ENCODE results near the gene PUM2. TPM values are rescaled to one million over a fixed set of nuclear protein-coding genes. Genes with fewer than 3 reads are reported as not detected.
A peak's percentile ranks its signal among the peaks of the same experiment; 100 is the strongest.

The PUM2 gene
- total RNA-seq, 4 donors from 2014 or later, result 61.2 to 88.3 (median 74.8) TPM

DNA sequence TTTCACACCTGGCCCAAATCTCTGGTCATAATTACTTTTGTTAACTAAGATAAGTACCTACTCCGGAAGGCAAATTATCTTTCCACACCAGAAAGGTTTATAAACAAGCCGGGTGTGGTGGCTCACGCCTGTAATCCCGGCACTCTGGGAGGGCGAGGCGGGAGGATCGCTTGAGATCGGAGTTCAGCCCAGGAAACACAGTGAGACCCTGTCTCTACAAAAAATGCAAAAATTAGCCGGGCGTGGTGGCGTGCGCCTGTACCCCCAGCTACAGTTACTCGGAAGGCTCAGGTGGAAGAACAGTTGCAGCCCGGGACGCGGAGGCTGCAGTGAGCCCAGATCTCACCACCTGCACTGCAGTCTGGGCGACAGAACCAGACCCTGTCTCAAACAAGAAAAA is 2.1 kb downstream of the PUM2 start:
- no peak overlapping the region for H3K27ac ChIP-seq
- peaks cover 0 to 51% (median 16%) of the 10 kb centered on the region in 4 donors for H3K4me1 ChIP-seq

DNA sequence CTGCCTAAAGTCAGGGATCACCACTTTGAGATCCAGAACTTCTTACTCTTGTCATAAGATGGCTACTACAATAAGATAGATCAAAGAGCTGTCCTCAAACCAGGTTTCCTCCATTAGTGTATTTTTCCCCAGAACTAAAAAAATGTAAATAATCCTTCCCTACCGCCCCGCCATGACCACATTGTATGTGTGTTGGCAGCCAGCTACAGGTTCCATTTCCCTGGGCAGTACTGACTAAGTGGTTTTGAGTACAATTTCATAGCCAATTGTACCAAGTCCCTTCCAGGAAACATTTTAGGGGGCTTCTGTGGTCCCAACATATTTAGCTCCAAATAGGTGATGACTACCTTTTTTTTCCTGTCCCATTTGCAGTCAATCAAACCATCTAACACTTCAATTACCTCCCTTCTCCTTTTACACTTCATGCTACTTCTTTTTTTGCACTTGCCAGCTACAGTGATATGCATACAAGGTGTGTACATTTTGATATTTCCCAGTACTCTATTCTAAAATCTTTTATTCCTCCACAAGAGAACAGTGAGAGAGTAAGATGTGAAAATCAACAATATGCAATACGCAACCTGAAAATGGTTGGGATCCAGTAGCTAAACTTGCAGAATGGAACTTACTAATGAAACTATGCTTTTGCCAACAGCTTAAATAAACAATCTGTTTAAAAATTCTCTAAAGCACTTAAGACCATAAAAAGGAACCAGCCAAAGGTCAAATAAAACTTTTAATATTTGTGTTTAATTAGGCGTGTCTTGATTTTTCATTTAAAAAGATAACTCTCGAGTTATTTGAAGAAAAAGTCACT is 3.9 kb downstream of the PUM2 start:
- no peaks in the 10 kb centered on the region for H3K27me3 ChIP-seq
- DNase-seq, result no peak
- no peak for TF ChIP-seq POLR2A (IDR thresholded peaks at IDR 0.05)
- TF ChIP-seq, protein P1, sequence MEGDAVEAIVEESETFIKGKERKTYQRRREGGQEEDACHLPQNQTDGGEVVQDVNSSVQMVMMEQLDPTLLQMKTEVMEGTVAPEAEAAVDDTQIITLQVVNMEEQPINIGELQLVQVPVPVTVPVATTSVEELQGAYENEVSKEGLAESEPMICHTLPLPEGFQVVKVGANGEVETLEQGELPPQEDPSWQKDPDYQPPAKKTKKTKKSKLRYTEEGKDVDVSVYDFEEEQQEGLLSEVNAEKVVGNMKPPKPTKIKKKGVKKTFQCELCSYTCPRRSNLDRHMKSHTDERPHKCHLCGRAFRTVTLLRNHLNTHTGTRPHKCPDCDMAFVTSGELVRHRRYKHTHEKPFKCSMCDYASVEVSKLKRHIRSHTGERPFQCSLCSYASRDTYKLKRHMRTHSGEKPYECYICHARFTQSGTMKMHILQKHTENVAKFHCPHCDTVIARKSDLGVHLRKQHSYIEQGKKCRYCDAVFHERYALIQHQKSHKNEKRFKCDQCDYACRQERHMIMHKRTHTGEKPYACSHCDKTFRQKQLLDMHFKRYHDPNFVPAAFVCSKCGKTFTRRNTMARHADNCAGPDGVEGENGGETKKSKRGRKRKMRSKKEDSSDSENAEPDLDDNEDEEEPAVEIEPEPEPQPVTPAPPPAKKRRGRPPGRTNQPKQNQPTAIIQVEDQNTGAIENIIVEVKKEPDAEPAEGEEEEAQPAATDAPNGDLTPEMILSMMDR (IDR thresholded peaks at IDR 0.05), result no peak
- H3K4me3 ChIP-seq, result no peak overlapping the region
- no peaks in the 10 kb centered on the region for H3K9me3 ChIP-seq
- no peaks in the 10 kb centered on the region for H3K36me3 ChIP-seq
- no peak overlapping the region for H3K27ac ChIP-seq
- peaks cover 0 to 47% (median 12%) of the 10 kb centered on the region in 4 donors for H3K4me1 ChIP-seq

More for the DNA sequence above, 2.1 kb downstream of the PUM2 start:
- Histone ChIP-seq H3K4me3 (peak overlapping the region; percentile 9 to 97 (median 78)), H3K27me3 (no peaks in the 10 kb centered on the region), H3K36me3 (no peaks in the 10 kb centered on the region), H3K9me3 (no peaks in the 10 kb centered on the region)
- peak in 1 of 3 donors; percentile 53 for DNase-seq
- TF ChIP-seq POLR2A (IDR thresholded peaks at IDR 0.05), result no peak
- TF ChIP-seq, protein P1 (IDR thresholded peaks at IDR 0.05), result no peak

DNA sequence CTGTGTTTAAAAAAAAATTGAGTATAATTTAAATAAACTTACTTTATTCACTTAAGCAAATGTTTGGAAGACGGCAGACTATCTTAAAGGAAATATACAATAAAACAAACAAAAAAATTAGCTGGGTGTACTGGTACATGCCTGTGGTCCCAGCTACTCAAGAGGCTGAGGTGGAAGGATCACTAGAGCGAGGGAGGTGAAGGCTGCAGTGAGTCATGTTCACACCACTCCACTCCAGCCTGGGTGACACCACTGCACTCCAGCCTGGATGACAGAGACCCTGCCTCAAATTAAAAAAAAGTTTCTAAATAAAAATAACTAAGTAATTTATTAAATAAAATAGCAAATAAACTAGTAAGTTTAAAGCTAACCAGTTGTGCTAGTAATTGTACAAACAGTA is 7.5 kb downstream of the PUM2 start:
- Histone ChIP-seq H3K27me3 (no peaks in the 10 kb centered on the region), H3K27ac (no peak overlapping the region), H3K9me3 (no peaks in the 10 kb centered on the region), H3K4me1 (peaks cover 0 to 53% (median 7%) of the 10 kb centered on the region in 4 donors), H3K4me3 (no peak overlapping the region), H3K36me3 (no peaks in the 10 kb centered on the region)
- TF ChIP-seq, protein P1 (IDR thresholded peaks at IDR 0.05), result no peak
- TF ChIP-seq POLR2A (IDR thresholded peaks at IDR 0.05), result no peak
- DNase-seq, result no peak

DNA sequence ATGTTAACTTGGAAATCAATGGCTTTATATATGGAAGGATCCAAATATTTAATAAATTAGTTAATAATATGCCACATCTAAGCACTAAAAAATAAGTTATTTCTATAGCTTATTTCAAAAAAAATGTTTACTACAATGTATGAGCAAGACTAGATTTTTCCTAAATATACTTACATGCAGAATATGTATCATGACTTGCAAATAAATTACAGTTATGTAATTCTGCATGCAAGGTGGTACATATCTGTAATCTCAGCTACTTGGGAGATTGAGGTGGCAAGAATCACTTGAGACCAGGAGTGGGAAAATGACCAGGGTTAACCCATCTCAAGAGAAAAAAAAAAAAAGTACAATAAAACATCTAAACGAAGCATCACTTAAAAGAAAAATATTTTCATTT is 11.6 kb downstream of the PUM2 start:
- no peak for DNase-seq
- no peaks in the 10 kb centered on the region for H3K36me3 ChIP-seq
- H3K4me3 ChIP-seq, result no peak overlapping the region
- H3K4me1 ChIP-seq, result peaks cover 0 to 49% (median 7%) of the 10 kb centered on the region in 4 donors
- H3K27ac ChIP-seq, result no peak overlapping the region
- TF ChIP-seq POLR2A (IDR thresholded peaks at IDR 0.05), result no peak
- TF ChIP-seq, protein P1 (IDR thresholded peaks at IDR 0.05), result no peak
- no peaks in the 10 kb centered on the region for H3K9me3 ChIP-seq
- no peaks in the 10 kb centered on the region for H3K27me3 ChIP-seq

- Histone ChIP-seq H3K27me3 (no peaks in the 10 kb centered on the region), H3K4me3 (no peak overlapping the region), H3K36me3 (no peaks in the 10 kb centered on the region), H3K4me1 (peaks cover 0 to 39% (median 5%) of the 10 kb centered on the region in 4 donors), H3K27ac (no peak overlapping the region), H3K9me3 (no peaks in the 10 kb centered on the region)
- TF ChIP-seq POLR2A (IDR thresholded peaks at IDR 0.05), result no peak
- TF ChIP-seq, protein P1 (IDR thresholded peaks at IDR 0.05), result no peak
- DNase-seq, result no peak
These were observed 15.9 kb downstream of the PUM2 start for GRCh38 chr2:20334605-20335203.
